GM18519 (cell line): ENCODE results near the gene MGP.

ENCODE experiments used
- ATAC-seq: cut with Tn5 transposase; IDR thresholded peaks from one replicate; pipeline ENCODE4 v1.9.1; 2021; ENCODE audit warnings: mild to moderate bottlenecking, moderate library complexity; ENCODE audit not compliant: unreplicated experiment, low FRiP score

Gene MGP

DNA sequence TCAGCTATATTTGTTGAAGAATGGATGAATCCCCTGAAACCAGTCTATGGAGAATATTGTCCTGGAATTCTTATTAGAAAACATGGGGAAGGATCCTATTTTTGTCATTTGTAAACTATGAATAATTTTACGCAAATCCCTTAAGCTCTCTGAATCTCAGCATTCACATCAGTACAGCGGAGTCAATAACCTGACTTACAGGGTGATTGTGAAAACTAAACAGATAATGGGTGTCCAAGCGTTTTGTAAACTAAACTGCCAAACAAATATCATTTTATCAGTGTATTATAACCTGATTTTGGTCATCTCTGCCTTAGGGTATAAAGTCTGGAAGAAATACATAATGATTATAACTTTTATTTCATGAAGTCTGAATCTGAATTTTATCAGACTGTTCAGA lies 52.3 kb downstream of the MGP start:
- no peak for ATAC-seq
